Measurements from ENCODE around the gene DLEU7.

GRCh38 chr13:50829896-50830295 is 13.6 kb downstream of the DLEU7 start:
- no peak for TF ChIP-seq POLR2A (conservative IDR thresholded peaks at IDR 0.05)
- no peak for TF ChIP-seq TEAD2 (tag; IDR thresholded peaks at IDR 0.05)
- TF ChIP-seq GABPB1 (CRISPR knock-in tag; IDR thresholded peaks at IDR 0.05) = no peak
- no peak for TF ChIP-seq TEAD1 (CRISPR knock-in tag; IDR thresholded peaks at IDR 0.05)
- TF ChIP-seq CTCF (IDR thresholded peaks at IDR 0.05 in 2 of 3, conservative IDR thresholded peaks at IDR 0.05 in 1 of 3; ENCODE audit: insufficient read depth in 2 of 3, low read depth in 1 of 3, low read length in 3 of 3) = no peak
- TF ChIP-seq SMARCC2 (IDR thresholded peaks at IDR 0.05; ENCODE audit: low read depth) = no peak

Data from K562 (cell line).